Bronchial epithelial cell (primary cell): ENCODE results near the gene CMTR2. TPM values are rescaled to one million over a fixed set of nuclear protein-coding genes. Genes with fewer than 3 reads are reported as not detected.
A peak's percentile ranks its signal among the peaks of the same experiment; 100 is the strongest.

Experiments
- DNase-seq: peaks from one replicate; pipeline ENCODE4 v3.0.0-alpha.2; 2010; ENCODE audit warnings: low read depth
- FAIRE-seq: peaks from 2 replicates; lab custom pipeline; 2011; peaks lifted over from hg19 to GRCh38; lab: Jason Lieb, UNC
- H3K27me3 ChIP-seq: 2 replicates; pipeline ENCODE4 v1.5.1; 2011; ENCODE audit warnings: low read length; ENCODE audit not compliant: control insufficient read depth, insufficient read depth
- H3K36me3 ChIP-seq: 2 replicates; pipeline ENCODE4 v1.5.1; 2011; ENCODE audit warnings: low read length; ENCODE audit not compliant: control insufficient read depth, insufficient read depth
- H3K4me3 ChIP-seq: 2 replicates; pipeline ENCODE4 v1.5.1; 2011; ENCODE audit warnings: mild to moderate bottlenecking, low read depth, low read length, control low read depth
- total RNA-seq: library from RNA; depleted of rRNA; stranded (reverse); fragments of >200 nt; gene quantifications from 2 replicates; pipeline ENCODE4 v1.2.1, GENCODE V29; 2014
- TF ChIP-seq, protein P1 (sequence below): IDR thresholded peaks from 2 replicates; pipeline ENCODE4 v1.5.1; 2011; ENCODE audit warnings: mild to moderate bottlenecking, moderate library complexity, low read length, control low read depth, inconsistent platforms; ENCODE audit not compliant: insufficient read depth, severe bottlenecking

The CMTR2 gene
- total RNA-seq, 1 donor from 2014 or later, result 37.4 TPM

GRCh38 chr16:71249399-71249798 lies 39.8 kb downstream of the CMTR2 start:
- DNase-seq (no peak), FAIRE-seq (no peak)
- Histone ChIP-seq H3K4me3 (no peak overlapping the region), H3K36me3 (no peaks in the 10 kb centered on the region), H3K27me3 (no peaks in the 10 kb centered on the region)
- TF ChIP-seq, protein P1, sequence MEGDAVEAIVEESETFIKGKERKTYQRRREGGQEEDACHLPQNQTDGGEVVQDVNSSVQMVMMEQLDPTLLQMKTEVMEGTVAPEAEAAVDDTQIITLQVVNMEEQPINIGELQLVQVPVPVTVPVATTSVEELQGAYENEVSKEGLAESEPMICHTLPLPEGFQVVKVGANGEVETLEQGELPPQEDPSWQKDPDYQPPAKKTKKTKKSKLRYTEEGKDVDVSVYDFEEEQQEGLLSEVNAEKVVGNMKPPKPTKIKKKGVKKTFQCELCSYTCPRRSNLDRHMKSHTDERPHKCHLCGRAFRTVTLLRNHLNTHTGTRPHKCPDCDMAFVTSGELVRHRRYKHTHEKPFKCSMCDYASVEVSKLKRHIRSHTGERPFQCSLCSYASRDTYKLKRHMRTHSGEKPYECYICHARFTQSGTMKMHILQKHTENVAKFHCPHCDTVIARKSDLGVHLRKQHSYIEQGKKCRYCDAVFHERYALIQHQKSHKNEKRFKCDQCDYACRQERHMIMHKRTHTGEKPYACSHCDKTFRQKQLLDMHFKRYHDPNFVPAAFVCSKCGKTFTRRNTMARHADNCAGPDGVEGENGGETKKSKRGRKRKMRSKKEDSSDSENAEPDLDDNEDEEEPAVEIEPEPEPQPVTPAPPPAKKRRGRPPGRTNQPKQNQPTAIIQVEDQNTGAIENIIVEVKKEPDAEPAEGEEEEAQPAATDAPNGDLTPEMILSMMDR, result no peak

- Histone ChIP-seq H3K36me3 (no peaks in the 10 kb centered on the region), H3K4me3 (no peak overlapping the region), H3K27me3 (no peaks in the 10 kb centered on the region)
- TF ChIP-seq, protein P1, result no peak
- DNase-seq (no peak), FAIRE-seq (peak; percentile 72)
Observed at GRCh38 chr16:71247478-71247877, 41.7 kb downstream of the CMTR2 start.

DNA sequence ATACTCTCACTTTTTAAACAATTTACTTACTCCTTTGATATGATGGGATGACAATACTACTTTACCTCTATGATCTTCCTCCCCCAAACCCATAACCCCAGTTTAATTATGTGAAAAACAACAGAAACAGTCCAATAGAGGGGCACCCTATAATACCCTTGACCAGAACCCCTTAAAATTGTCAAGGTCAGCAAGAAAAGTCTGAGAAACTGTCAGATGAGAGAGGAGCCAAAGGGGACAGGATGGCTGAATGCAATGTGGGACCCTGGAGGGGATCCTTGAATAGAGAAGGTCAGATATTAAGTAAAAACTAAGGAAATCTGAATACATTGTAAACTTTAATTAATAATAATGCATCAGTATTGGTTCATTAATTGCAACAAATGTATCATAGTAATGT lies 42.9 kb downstream of the CMTR2 start:
- DNase-seq (no peak), FAIRE-seq (no peak)
- Histone ChIP-seq H3K36me3 (no peaks in the 10 kb centered on the region), H3K27me3 (no peaks in the 10 kb centered on the region), H3K4me3 (no peak overlapping the region)
- TF ChIP-seq, protein P1, result no peak

DNA sequence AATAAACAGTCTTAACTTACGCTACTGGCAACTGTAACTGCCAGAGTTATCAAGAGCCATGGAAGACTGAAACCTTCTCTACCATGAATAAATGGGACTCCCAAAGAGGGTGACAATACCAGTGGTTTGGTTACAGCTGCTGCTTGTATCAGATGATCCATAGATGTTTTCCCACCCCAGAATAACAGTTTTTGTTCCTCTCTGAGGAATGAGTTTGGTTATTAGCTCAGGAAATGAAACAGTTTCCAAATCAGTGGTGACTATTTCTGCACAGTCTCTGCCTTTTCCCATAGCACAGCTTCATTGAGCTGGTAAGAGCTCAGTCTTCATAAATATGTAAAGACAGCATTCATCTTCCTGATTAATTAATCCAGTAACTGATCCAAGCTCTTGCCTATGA lies 44.7 kb downstream of the CMTR2 start:
- no peak for DNase-seq
- Histone ChIP-seq H3K27me3 (no peaks in the 10 kb centered on the region), H3K4me3 (no peak overlapping the region), H3K36me3 (no peaks in the 10 kb centered on the region)
- no peak for FAIRE-seq
- TF ChIP-seq, protein P1, result no peak

DNA sequence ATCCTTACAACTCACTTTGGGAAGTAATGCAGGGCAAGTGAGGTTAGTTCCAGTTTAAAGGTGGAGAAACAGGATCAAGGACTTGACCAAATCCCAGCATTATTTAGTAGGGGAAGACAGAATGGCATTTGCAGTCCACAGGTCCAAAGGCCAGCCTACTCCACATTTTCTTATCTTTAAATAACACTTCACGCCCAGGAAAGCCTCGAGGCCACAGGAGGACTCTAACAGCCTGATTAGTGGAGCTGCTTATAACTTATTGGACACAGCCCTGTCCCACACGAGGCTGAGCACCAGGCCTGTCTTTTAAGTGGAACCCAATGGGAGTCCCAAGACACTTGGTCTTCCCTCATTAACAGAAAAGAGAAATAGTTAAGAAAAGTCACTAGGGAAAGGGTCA lies 46.6 kb downstream of the CMTR2 start:
- DNase-seq (no peak), FAIRE-seq (no peak)
- Histone ChIP-seq H3K4me3 (no peak overlapping the region), H3K36me3 (no peaks in the 10 kb centered on the region), H3K27me3 (no peaks in the 10 kb centered on the region)
- TF ChIP-seq, protein P1, result no peak

DNA sequence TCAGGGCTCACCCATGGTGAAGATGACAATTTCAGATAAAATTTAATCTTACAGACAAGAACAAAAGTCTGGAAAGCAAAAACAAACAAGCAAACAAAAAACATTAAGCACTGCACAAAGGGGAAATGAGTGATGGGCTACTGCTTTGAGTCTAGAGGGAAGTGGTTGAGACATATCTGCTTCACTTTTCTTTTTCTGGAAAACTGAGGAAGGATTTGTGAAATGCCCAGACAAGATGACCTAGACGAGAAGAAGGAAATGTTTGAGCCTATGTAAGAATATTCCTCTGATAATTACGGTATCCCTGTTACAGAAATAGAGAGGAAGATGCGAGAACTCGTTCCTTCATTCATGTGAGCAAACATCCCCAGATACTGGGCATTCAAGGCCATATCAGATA lies 47.2 kb downstream of the CMTR2 start:
- no peak overlapping the region for H3K4me3 ChIP-seq
- no peak for DNase-seq
- peak; percentile 23 for FAIRE-seq
- TF ChIP-seq, protein P1, result no peak
- H3K27me3 ChIP-seq, result no peaks in the 10 kb centered on the region
- H3K36me3 ChIP-seq, result no peaks in the 10 kb centered on the region
